GM19395 (cell line): ENCODE data around the gene CACNB4.
"Not testable (repeated sequence)": the region's sequence is repeated elsewhere in the genome, so short reads cannot be mapped to it uniquely, and the experiment has no call there.

Source experiments
- ATAC-seq: cut with Tn5 transposase; IDR thresholded peaks from one replicate; pipeline ENCODE4 v1.9.1; 2021; ENCODE audit warnings: mild to moderate bottlenecking, moderate library complexity; ENCODE audit not compliant: unreplicated experiment

CACNB4 gene

GRCh38 chr2:152098496-152099366 is at the start of gene CACNB4:
Gene CACNB4 (minus strand): TSS chr2:152099044.
- peak; percentile 37 for ATAC-seq

- ATAC-seq = peak; percentile 77
Observed at GRCh38 chr2:152134488-152135280, 35.8 kb upstream of the CACNB4 start.

DNA sequence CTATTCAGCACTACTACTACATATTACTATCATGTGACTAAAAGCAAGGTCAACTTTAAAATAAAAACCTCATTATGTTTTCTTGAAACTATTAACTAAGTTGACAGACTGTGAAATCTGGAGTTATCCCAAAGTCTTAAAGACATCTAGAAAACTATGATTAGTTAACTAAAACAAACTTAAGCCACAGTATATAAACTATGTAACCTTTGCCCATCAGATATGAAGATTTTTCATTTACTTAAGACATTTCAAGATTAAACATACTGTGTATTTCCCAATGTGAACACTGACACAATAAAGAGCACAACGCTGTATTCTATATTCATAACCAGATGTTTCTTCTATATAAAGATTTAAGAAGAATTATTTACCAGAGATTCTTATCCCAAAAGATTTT is 33.5 kb upstream of the CACNB4 start:
- ATAC-seq = no peak

DNA sequence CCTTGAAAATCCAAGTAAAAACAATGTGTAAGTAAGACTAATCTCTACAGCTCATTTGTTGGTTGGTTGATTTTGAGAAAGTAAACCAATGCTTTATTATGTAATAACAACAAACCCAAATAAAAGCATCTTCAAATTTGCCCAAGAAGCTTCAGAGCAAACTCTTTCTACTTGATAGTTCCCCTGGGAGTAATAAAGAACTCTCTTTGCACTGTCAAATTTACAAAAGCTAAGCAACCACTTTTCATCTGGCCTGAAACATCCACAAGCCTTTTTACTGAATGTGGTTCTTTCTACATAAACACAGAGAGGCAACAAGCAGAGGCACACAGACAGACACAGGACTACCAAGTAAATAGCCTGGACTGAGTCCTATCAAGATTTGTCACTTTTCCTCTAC is 28.8 kb upstream of the CACNB4 start:
- no peak for ATAC-seq

DNA sequence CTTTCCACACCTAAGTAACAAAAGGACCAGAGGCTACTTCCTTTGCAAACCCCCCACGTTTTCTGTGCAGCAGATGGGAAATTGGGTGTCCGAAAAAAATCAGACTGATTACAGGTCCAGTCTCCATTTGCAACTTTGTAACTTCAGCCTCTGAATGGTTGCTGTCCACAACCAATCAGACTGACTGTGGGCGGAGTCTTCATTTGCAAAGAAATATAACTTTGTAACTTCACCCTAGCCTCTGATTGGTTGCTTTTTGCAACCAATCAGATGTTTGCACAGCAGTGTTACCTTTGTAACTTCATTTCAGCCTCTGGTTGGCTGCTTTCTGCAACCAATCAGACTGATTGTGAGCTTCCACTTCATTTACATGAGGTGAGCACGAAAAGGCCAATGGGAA is 27.8 kb upstream of the CACNB4 start:
- no peak for ATAC-seq

- ATAC-seq = no peak
Observed at GRCh38 chr2:152122161-152122560, 23.3 kb upstream of the CACNB4 start.

DNA sequence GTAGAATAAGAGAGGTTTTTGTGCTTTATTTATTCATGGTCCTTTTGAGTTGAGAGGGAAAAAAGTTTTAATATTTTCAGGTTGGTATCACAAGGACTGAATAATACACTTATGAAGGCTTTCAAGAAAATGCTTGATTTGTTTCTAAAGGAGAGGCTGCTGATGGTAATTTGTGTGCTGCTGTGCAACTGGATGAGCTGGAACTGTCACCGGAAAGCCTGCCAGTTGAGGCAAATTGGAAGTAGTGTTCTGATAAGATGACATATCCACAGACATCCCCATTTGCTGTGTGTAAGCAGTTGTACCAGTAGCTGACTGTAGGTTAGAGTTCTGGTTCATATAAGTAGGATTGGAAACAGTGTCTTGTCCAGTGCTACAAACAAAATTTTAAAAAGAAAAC is 21.6 kb upstream of the CACNB4 start:
- ATAC-seq = no peak

DNA sequence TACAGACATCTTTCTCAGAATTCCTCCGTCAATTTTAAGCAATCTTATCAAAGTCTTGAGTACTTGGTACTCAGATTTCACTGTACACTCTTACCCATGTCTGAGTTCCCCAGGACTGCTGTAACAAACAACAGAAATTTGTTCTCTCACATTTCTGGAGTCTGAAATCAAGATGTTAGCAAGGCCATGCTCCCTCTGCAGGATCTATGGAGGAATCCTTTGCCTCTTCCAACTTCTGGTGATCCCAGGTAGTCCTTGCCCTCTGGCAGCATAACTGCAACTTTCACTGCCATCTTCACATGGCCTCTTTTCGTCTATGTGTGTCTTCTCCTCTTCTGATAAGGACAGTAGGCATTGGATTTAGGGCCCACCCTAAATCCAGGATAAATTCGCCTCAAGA is 17.1 kb upstream of the CACNB4 start:
- no peak for ATAC-seq

- no peak for ATAC-seq
Observed at GRCh38 chr2:152114366-152114765, 15.5 kb upstream of the CACNB4 start.

- ATAC-seq = not testable (repeated sequence)
Observed at GRCh38 chr2:152107140-152107539, 8.3 kb upstream of the CACNB4 start.

DNA sequence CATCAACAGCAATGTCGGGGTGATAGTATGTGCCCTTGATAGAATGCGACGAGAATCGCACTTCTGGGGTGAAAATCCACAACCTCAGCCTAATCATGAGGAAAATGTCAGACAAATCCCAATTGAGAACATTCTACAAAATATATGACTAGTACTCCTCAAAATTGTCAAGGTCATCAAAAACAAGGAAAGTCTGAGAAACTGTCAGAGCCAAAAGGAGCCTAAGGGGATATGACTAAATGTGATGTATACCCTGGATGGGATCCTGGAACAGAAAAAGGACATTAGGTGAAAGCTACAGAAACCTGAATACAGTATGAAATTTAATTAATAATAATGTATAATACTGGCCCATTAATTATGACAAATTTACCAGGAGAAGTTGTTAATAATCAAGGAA is 7.6 kb upstream of the CACNB4 start:
- no peak for ATAC-seq

- no peak for ATAC-seq
Observed at GRCh38 chr2:152103271-152103670, 4.4 kb upstream of the CACNB4 start.

DNA sequence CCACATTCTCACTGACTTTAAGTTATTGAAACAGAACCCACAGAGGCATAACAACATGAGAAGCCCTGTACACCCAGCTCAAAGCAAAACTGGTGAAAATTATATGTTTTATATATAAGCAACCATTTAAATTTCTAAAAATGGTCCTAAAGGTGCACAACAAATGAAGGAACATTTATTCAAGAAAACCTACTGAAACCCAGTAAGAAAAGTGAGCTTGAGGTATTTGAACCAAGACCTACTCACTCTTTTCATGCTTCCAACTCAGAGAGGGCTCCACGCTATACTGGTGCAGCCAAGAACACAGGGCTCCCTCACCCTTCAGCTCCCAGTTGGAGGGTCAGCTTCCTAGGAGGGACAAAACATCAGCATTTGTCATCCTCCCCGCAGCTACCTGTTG is 2.1 kb upstream of the CACNB4 start:
- ATAC-seq = no peak

GRCh38 chr2:152099367-152100050 is 665 bp upstream of the CACNB4 start:
- peak; percentile 16 for ATAC-seq

- ATAC-seq = peak; percentile 49
Observed at GRCh38 chr2:152097801-152098495, 896 bp downstream of the CACNB4 start.

- ATAC-seq = peak; percentile 13
Observed at GRCh38 chr2:152097290-152097800, 1.5 kb downstream of the CACNB4 start.

GRCh38 chr2:152095146-152095545 is 3.7 kb downstream of the CACNB4 start:
- ATAC-seq = no peak

DNA sequence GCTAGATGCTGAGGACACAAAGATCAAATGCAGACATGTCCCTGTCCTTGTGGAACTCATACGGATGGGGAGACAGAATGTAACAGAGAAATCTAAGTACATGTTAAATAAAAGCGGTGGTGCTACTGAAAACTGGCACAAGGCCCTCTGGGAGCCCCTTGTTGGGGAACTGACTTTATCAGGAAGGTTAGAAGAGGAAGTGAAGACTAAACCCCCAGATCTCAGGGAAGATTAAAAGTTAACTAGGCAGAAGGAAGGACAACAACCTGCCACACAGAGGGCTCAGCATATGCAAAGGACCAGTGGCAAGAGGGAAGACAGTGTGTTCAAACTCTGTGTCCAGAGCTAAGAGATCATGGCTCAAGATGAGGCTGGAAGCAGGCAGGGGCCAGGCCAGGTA is 4.8 kb downstream of the CACNB4 start:
- no peak for ATAC-seq

- no peak for ATAC-seq
Observed at GRCh38 chr2:152093464-152093863, 5.4 kb downstream of the CACNB4 start.

GRCh38 chr2:152092095-152092494 is 6.7 kb downstream of the CACNB4 start:
- no peak for ATAC-seq

GRCh38 chr2:152090726-152091125 is 8.1 kb downstream of the CACNB4 start:
- not testable (repeated sequence) for ATAC-seq
